Measurements from ENCODE around the gene PTX4. TPM values are rescaled to one million over a fixed set of nuclear protein-coding genes. Genes with fewer than 3 reads are reported as not detected.
A peak's percentile ranks its signal among the peaks of the same experiment; 100 is the strongest.

Gene PTX4
- polyA plus RNA-seq, 3 donors: 0.19 TPM; not detected in 2

- H4K20me1 ChIP-seq (ENCODE audit: insufficient read depth, low read length): peaks cover 90% of the 10 kb centered on the region
- H3K4me2 ChIP-seq (replicated peaks; ENCODE audit: extremely low read depth, low read length, poor library complexity, severe bottlenecking): no peak overlapping the region
- H3K27me3 ChIP-seq (ENCODE audit: control insufficient read depth in 2 of 2, insufficient read depth in 2 of 2, low read length in 2 of 2): no peaks in the 10 kb centered on the region
- H3K9ac ChIP-seq (ENCODE audit: insufficient read depth, low read length, poor library complexity, severe bottlenecking): no peak overlapping the region
- peaks cover 85% of the 10 kb centered on the region for H3K79me2 ChIP-seq (ENCODE audit: insufficient read depth, low read length)
- peaks cover 48 to 70% of the 10 kb centered on the region in 2 donors for H3K36me3 ChIP-seq (replicated peaks in 1 of 2; ENCODE audit: control insufficient read depth in 1 of 2, insufficient read depth in 2 of 2, low read length in 2 of 2)
- Mint-ChIP-seq H3K4me1 (peaks cover 16% of the 10 kb centered on the region), H3K4me3 (no peak overlapping the region), H3K27ac (peak overlapping the region in 3 of 7 donors; percentile 50 to 82 (median 57)), H3K9me3 (peaks cover 0 to 1% (median 0%) of the 10 kb centered on the region in 7 donors), H3K27me3 (ENCODE audit: low read depth in 3 of 3) (peaks cover 0 to 5% (median 0%) of the 10 kb centered on the region in 3 donors), H3K36me3 (peaks cover 39 to 73% of the 10 kb centered on the region in 2 donors)
- H2AFZ ChIP-seq (ENCODE audit: insufficient read depth, low read depth, low read length, poor library complexity, severe bottlenecking): no peak overlapping the region
- no peak overlapping the region for H3K27ac ChIP-seq (ENCODE audit: low read depth in 1 of 2, low read length in 2 of 2)
- no peak overlapping the region for H3K4me3 ChIP-seq (replicated peaks in 1 of 3; ENCODE audit: low read depth in 2 of 3, low read length in 3 of 3)
- H3K9me3 ChIP-seq (replicated peaks in 1 of 2; ENCODE audit: control insufficient read depth in 1 of 2, insufficient read depth in 1 of 2, low read length in 2 of 2): no peaks in the 10 kb centered on the region
- no peak for TF ChIP-seq CTCF (IDR thresholded peaks at IDR 0.05)
- peaks cover 3 to 20% of the 10 kb centered on the region in 2 donors for H3K4me1 ChIP-seq (ENCODE audit: control insufficient read depth in 1 of 2, insufficient read depth in 2 of 2, low read length in 2 of 2)
- intact Hi-C loops (cut with micrococcal nuclease): no loop called here
- DNase-seq: no peak
- WGBS (ENCODE audit: insufficient coverage): 98% methylated on average over 37 of the region's 41 CpGs
Measured at GRCh38 chr16:1464196-1464893, 24.4 kb downstream of the PTX4 start.

- no peak overlapping the region for H3K9ac ChIP-seq (ENCODE audit: insufficient read depth, low read length, poor library complexity, severe bottlenecking)
- H3K4me1 ChIP-seq (ENCODE audit: control insufficient read depth in 1 of 2, insufficient read depth in 2 of 2, low read length in 2 of 2): no peaks in the 10 kb centered on the region
- peaks cover 83% of the 10 kb centered on the region for H4K20me1 ChIP-seq (ENCODE audit: insufficient read depth, low read length)
- peaks cover 73 to 96% of the 10 kb centered on the region in 2 donors for H3K36me3 ChIP-seq (replicated peaks in 1 of 2; ENCODE audit: control insufficient read depth in 1 of 2, insufficient read depth in 2 of 2, low read length in 2 of 2)
- 94% methylated on average over 16 of the region's 24 CpGs for WGBS (ENCODE audit: insufficient coverage)
- no peaks in the 10 kb centered on the region for H3K4me1 Mint-ChIP-seq
- H2AFZ ChIP-seq (ENCODE audit: insufficient read depth, low read depth, low read length, poor library complexity, severe bottlenecking): no peak overlapping the region
- no peak overlapping the region for H3K27ac ChIP-seq (ENCODE audit: low read depth in 1 of 2, low read length in 2 of 2)
- peak overlapping the region in 1 of 7 donors; percentile 86 for H3K27ac Mint-ChIP-seq
- no peaks in the 10 kb centered on the region for H3K27me3 ChIP-seq (ENCODE audit: control insufficient read depth in 2 of 2, insufficient read depth in 2 of 2, low read length in 2 of 2)
- H3K9me3 Mint-ChIP-seq: no peaks in the 10 kb centered on the region
- peaks cover 54 to 83% of the 10 kb centered on the region in 2 donors for H3K36me3 Mint-ChIP-seq
- DNase-seq: no peak
- peaks cover 58% of the 10 kb centered on the region for H3K79me2 ChIP-seq (ENCODE audit: insufficient read depth, low read length)
- H3K4me2 ChIP-seq (replicated peaks; ENCODE audit: extremely low read depth, low read length, poor library complexity, severe bottlenecking): no peak overlapping the region
- no peak overlapping the region for H3K4me3 ChIP-seq (replicated peaks in 1 of 3; ENCODE audit: low read depth in 2 of 3, low read length in 3 of 3)
- TF ChIP-seq CTCF (IDR thresholded peaks at IDR 0.05): no peak
- intact Hi-C loops (cut with micrococcal nuclease): no loop called here
- no peak overlapping the region for H3K4me3 Mint-ChIP-seq
- peaks cover 0 to 3% (median 0%) of the 10 kb centered on the region in 3 donors for H3K27me3 Mint-ChIP-seq (ENCODE audit: low read depth in 3 of 3)
- no peaks in the 10 kb centered on the region for H3K9me3 ChIP-seq (replicated peaks in 1 of 2; ENCODE audit: control insufficient read depth in 1 of 2, insufficient read depth in 1 of 2, low read length in 2 of 2)
Measured at GRCh38 chr16:1461146-1461545, 27.6 kb downstream of the PTX4 start.

Measured in CD14-positive monocyte (primary cell).